Tibial nerve (tissue), 3 donors: ENCODE measurements around the gene PWP2.
"Not testable (repeated sequence)": the region's sequence is repeated elsewhere in the genome, so short reads cannot be mapped to it uniquely, and the experiment has no call there.

ENCODE experiments used
- CTCF ChIP-seq, 5 experiments: fragments of 200-600 bp in 3 of 5; fragments of 450-650 bp in 2 of 5; sonication (generic) in 3 of 5; IDR thresholded peaks; one replicate each; pipeline ENCODE4 v1.5.1; 2016 to 2019; ENCODE audit warnings: antibody characterized with exemption in 5 of 5, mild to moderate bottlenecking in 3 of 5, moderate library complexity in 2 of 5
- POLR2A ChIP-seq, 2 donors: fragments of 450-650 bp; IDR thresholded peaks; one replicate each; pipeline ENCODE4 v1.6.1; 2017; ENCODE audit warnings: antibody characterized with exemption in 2 of 2, mild to moderate bottlenecking in 2 of 2, moderate library complexity in 2 of 2

DNA sequence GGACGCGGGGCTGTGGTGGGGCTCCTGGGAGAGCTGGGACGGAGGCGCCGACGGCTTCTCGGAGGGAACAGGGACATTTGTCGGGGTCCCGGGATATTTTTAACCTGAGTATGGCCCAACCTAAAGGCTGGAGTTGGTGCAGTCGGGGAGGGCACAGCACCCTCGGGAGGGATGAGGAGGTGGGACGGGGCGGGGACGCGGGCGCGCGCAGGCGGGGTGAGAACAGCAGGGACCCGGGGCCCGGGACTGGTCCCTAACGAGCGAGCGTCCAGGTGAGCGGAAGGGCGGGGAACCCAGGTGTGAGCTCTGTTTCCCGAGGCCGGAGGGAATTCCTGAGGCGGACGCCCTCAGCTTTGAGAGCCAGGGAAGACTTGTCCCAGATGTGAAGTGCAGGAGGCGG, 390 bp downstream of the PWP2 start:
- not testable (repeated sequence) for TF ChIP-seq CTCF, POLR2A (IDR thresholded peaks at IDR 0.05)
